ENCODE data around the gene TP53TG5. TPM values are rescaled to one million over a fixed set of nuclear protein-coding genes. Genes with fewer than 3 reads are reported as not detected.
"Not testable (repeated sequence)": the region's sequence is repeated elsewhere in the genome, so short reads cannot be mapped to it uniquely, and the experiment has no call there.

TP53TG5 gene
- total RNA-seq, 2 experiments from 2014 or later: 0.29 TPM; not detected in 1

DNA sequence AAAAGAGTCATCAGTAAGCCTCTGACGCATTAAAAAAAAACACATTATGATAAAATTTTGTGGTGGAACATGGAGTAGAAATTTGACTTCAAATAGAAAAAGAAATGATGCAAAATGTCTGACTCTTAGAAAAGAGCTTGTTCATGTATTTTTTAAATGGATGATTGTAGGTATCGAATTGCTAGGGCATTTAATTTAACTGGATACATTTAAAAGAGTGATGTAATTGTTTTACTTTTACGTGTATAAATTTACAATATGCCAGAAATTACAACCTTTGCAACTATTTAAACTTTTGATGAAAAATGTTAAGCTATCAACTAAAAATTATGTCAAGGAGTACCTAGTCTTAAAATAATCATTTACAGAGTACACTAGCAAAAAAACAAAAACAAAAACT, 25.4 kb downstream of the TP53TG5 start:
- Mint-ChIP-seq H3K9me3 (no peaks in the 10 kb centered on the region), H3K36me3 (ENCODE audit: low read depth) (no peaks in the 10 kb centered on the region), H3K4me1 (ENCODE audit: low read depth) (peaks cover 43% of the 10 kb centered on the region), H3K27me3 (no peaks in the 10 kb centered on the region), H3K27ac (no peak overlapping the region), H3K4me3 (no peak overlapping the region)
- CTCF ChIA-PET: interaction anchor here (0.7 to 2.9 kb wide), 9 partner anchors 10 to 418 kb away, joined by 3 to 18 read pairs (median 5); partner anchors contain the start of gene SYS1
- POLR2A ChIA-PET: interaction anchor here (1.0 to 1.4 kb wide), 3 partner anchors 9 to 21 kb away, joined by 3 to 4 read pairs (median 3); partner anchors contain the start of gene SYS1
- DNase-seq (no peak), ATAC-seq (no peak)
- intact Hi-C loops (cut with micrococcal nuclease): no loop called here
- TF ChIP-seq, protein P1, sequence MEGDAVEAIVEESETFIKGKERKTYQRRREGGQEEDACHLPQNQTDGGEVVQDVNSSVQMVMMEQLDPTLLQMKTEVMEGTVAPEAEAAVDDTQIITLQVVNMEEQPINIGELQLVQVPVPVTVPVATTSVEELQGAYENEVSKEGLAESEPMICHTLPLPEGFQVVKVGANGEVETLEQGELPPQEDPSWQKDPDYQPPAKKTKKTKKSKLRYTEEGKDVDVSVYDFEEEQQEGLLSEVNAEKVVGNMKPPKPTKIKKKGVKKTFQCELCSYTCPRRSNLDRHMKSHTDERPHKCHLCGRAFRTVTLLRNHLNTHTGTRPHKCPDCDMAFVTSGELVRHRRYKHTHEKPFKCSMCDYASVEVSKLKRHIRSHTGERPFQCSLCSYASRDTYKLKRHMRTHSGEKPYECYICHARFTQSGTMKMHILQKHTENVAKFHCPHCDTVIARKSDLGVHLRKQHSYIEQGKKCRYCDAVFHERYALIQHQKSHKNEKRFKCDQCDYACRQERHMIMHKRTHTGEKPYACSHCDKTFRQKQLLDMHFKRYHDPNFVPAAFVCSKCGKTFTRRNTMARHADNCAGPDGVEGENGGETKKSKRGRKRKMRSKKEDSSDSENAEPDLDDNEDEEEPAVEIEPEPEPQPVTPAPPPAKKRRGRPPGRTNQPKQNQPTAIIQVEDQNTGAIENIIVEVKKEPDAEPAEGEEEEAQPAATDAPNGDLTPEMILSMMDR (IDR thresholded peaks at IDR 0.05): no peak

GRCh38 chr20:45350795-45351194, 27.3 kb downstream of the TP53TG5 start:
- H3K27me3 Mint-ChIP-seq; ATAC-seq; DNase-seq; H3K4me3 Mint-ChIP-seq; POLR2A ChIA-PET; H3K36me3 Mint-ChIP-seq (ENCODE audit: low read depth); H3K9me3 Mint-ChIP-seq; H3K27ac Mint-ChIP-seq; intact Hi-C loops (cut with micrococcal nuclease): not testable (repeated sequence)
- CTCF ChIA-PET: interaction anchor here (0.9 to 2.9 kb wide), 5 partner anchors 10 to 57 kb away, joined by 3 to 18 read pairs (median 3); partner anchors contain the start of gene SYS1
- H3K4me1 Mint-ChIP-seq (ENCODE audit: low read depth): peaks cover 49% of the 10 kb centered on the region

DNA sequence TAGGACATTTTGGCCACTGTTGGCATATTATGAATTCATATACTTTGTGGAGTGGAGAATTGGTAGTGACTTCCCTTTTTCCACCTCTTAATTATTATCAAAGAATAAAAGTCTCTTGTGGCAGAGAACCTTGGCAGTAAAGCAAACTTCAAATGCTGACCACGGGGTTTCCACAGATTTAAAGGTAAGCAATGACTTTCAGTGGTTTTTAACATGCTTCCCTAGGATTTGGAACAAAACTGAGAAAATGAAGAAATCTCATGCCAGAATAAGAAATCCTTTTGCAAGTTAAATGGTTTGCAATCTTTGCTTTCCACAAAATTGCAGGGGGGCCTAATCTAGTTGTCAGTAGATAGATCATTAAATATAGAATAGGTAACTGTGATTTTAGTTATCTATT, 27.9 kb downstream of the TP53TG5 start:
- Mint-ChIP-seq H3K4me1 (ENCODE audit: low read depth) (peaks cover 48% of the 10 kb centered on the region), H3K9me3 (no peaks in the 10 kb centered on the region), H3K4me3 (no peak overlapping the region), H3K27ac (no peak overlapping the region), H3K27me3 (no peaks in the 10 kb centered on the region), H3K36me3 (ENCODE audit: low read depth) (peaks cover 6% of the 10 kb centered on the region)
- CTCF ChIA-PET: interaction anchor here (2.4 to 2.9 kb wide), 2 partner anchors 23 to 24 kb away, joined by 8 to 16 read pairs; no protein-coding TSS in a partner anchor
- POLR2A ChIA-PET: no interaction called here
- no peak for DNase-seq
- ATAC-seq: no peak
- intact Hi-C loops (cut with micrococcal nuclease): no loop called here
- TF ChIP-seq, protein P1 (IDR thresholded peaks at IDR 0.05): no peak

DNA sequence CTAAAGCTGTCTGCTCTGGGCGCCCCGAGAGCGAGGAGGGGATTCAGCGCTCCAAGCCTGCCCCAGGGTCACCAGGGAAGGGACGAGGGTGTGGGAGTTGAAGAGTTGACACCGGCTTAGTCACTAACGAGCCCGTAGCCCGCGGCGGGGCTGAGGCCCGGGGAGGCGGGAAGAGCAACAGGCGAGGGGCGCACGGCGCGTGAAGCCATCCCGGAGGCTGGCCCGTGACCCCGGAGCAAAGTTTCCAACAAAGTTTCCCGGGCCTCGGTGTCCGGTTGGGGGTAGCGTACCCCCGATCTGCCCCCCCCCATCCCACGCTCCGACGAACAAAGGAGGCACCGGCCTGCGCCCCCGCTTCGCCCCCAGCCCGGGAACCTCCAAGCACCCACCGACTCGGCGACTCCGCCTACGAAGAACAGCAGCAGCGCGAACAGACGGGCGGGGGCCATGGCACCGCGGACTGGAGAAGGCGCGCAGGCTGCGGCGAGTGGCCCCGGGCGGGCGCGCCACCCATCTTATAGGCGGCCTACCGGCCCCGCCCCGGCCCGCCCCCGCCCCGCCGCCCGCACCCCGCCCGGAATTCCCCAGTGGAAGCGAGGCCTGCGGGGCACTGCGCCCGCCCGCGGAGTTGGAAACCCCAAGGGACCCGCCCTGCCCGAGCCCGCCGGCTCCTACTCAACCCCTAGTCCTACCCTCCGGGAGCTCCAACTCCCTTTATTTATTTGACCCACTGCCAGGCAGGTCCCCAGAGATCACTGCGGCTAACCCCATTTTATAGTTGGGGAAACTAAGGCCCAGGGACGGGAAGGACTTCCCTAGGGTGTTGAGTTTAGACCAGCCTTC, 30.0 kb downstream of the TP53TG5 start, which contains the start of gene SDC4:
Gene SDC4, minus strand, starts transcription at position 489 of the 843 bp plus-strand sequence. Its CDS starts 40 bp downstream, at position 449.
- intact Hi-C loops (cut with micrococcal nuclease): no loop called here

DNA sequence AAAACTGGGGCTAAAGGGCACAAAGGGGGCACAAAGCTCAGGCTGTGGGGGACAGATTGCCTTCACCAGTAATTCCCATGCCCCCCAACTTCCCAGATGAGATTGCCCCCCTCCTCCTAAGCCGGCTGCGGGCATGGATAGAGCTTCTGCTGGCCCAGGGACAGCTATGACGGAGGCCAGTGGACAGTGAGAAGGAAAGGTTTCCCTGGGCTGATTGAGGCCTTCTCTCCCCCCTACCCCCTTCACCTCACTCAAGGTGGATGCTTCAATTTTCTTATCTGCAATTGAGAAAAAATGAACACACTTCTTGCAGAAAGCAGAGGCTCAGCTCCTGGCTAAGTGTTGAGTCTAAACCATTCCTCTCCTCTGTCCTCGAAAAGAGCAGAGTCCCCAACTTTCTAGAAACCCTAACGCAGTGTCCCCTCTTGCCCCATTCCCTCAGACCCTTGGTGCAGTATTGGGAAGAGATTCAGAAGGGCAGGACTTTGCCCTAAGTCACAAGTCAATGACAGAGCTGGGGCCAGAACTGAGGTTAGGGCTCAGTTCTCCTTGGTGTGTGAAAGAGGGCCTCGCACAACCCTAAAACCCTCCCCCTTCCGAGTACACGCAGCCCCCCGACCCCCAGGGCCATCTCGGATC, 30.7 kb downstream of the TP53TG5 start:
- Mint-ChIP-seq H3K27ac (peak overlapping the region; percentile 81), H3K27me3 (peaks cover 2% of the 10 kb centered on the region), H3K4me3 (peak overlapping the region; percentile 79), H3K36me3 (ENCODE audit: low read depth) (peaks cover 8% of the 10 kb centered on the region), H3K4me1 (ENCODE audit: low read depth) (peaks cover 46% of the 10 kb centered on the region), H3K9me3 (no peaks in the 10 kb centered on the region)
- ATAC-seq: no peak
- DNase-seq: no peak
- TF ChIP-seq, protein P1 (IDR thresholded peaks at IDR 0.05): no peak
- POLR2A ChIA-PET: interaction anchor here (1.1 to 3.9 kb wide), 9 partner anchors 10 to 89 kb away, joined by 3 to 21 read pairs (median 4); partner anchors contain the start of genes PIGT and SYS1
- CTCF ChIA-PET: interaction anchor here (0.8 to 4.5 kb wide), 13 partner anchors 12 to 424 kb away, joined by 3 to 20 read pairs (median 5); partner anchors contain the start of gene SYS1
- intact Hi-C loops (cut with micrococcal nuclease): no loop called here

More for the DNA sequence above, 30.0 kb downstream of the TP53TG5 start, which contains the start of gene SDC4:
- ChIA-PET POLR2A (interaction anchor here (0.6 to 3.9 kb wide), 9 partner anchors 9 to 89 kb away, joined by 3 to 21 read pairs (median 4); partner anchors contain the start of gene SYS1), CTCF (interaction anchor here (0.9 to 4.5 kb wide), 11 partner anchors 15 to 423 kb away, joined by 3 to 20 read pairs (median 7); partner anchors contain the start of gene SYS1)
- H3K4me1 Mint-ChIP-seq (ENCODE audit: low read depth): peaks cover 40% of the 10 kb centered on the region
- ATAC-seq: peak; percentile 80
- H3K9me3 Mint-ChIP-seq: no peaks in the 10 kb centered on the region
- TF ChIP-seq, protein P1 (IDR thresholded peaks at IDR 0.05): no peak
- peaks cover 2% of the 10 kb centered on the region for H3K27me3 Mint-ChIP-seq
- DNase-seq: peak; percentile 68
- H3K36me3 Mint-ChIP-seq (ENCODE audit: low read depth): peaks cover 8% of the 10 kb centered on the region
- peak within 1 kb of the TSS; percentile 79 for H3K4me3 Mint-ChIP-seq
- peak within 1 kb of the TSS; percentile 81 for H3K27ac Mint-ChIP-seq

Data from activated CD8-positive, alpha-beta T cell treated with anti-CD3 and anti-CD28 coated beads for 36 hours (primary cell).